ENCODE data around the gene DOCK7. TPM values are rescaled to one million over a fixed set of nuclear protein-coding genes. Genes with fewer than 3 reads are reported as not detected.
A peak's percentile ranks its signal among the peaks of the same experiment; 100 is the strongest.

DOCK7 gene
- total RNA-seq, 1 donor from 2014 or later = 36.5 TPM

- ATAC-seq (no peak), DNase-seq (no peak)
- intact Hi-C loops (cut with DNase I) = loop anchor here (10.0 kb wide), 1 partner anchor 237 kb away; no protein-coding TSS in a partner anchor
Measured at GRCh38 chr1:62508187-62508758, 179.9 kb downstream of the DOCK7 start.

GRCh38 chr1:62500210-62500609, 188.0 kb downstream of the DOCK7 start:
- Histone ChIP-seq H3K9me3 (no peaks in the 10 kb centered on the region), H3K4me1 (no peaks in the 10 kb centered on the region), H3K27ac (no peak overlapping the region), H3K4me3 (no peak overlapping the region), H3K36me3 (peaks cover 20% of the 10 kb centered on the region), H3K27me3 (ENCODE audit: low read depth) (no peaks in the 10 kb centered on the region)
- ATAC-seq (no peak), DNase-seq (no peak)
- intact Hi-C loops (cut with DNase I) = loop anchor here (10.0 kb wide), 1 partner anchor 245 kb away; no protein-coding TSS in a partner anchor
- TF ChIP-seq, protein P1, sequence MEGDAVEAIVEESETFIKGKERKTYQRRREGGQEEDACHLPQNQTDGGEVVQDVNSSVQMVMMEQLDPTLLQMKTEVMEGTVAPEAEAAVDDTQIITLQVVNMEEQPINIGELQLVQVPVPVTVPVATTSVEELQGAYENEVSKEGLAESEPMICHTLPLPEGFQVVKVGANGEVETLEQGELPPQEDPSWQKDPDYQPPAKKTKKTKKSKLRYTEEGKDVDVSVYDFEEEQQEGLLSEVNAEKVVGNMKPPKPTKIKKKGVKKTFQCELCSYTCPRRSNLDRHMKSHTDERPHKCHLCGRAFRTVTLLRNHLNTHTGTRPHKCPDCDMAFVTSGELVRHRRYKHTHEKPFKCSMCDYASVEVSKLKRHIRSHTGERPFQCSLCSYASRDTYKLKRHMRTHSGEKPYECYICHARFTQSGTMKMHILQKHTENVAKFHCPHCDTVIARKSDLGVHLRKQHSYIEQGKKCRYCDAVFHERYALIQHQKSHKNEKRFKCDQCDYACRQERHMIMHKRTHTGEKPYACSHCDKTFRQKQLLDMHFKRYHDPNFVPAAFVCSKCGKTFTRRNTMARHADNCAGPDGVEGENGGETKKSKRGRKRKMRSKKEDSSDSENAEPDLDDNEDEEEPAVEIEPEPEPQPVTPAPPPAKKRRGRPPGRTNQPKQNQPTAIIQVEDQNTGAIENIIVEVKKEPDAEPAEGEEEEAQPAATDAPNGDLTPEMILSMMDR (IDR thresholded peaks at IDR 0.05) = no peak

More at GRCh38 chr1:62508187-62508758, 179.9 kb downstream of the DOCK7 start:
- TF ChIP-seq, protein P1 (IDR thresholded peaks at IDR 0.05) = peak; percentile 49
- H3K36me3 ChIP-seq = peaks cover 27% of the 10 kb centered on the region
- no peaks in the 10 kb centered on the region for H3K27me3 ChIP-seq (ENCODE audit: low read depth)
- no peak overlapping the region for H3K4me3 ChIP-seq
- no peak overlapping the region for H3K27ac ChIP-seq
- no peaks in the 10 kb centered on the region for H3K4me1 ChIP-seq
- no peaks in the 10 kb centered on the region for H3K9me3 ChIP-seq

- TF ChIP-seq, protein P1 (IDR thresholded peaks at IDR 0.05) = no peak
- Histone ChIP-seq H3K4me1 (no peaks in the 10 kb centered on the region), H3K27me3 (ENCODE audit: low read depth) (no peaks in the 10 kb centered on the region), H3K27ac (no peak overlapping the region), H3K36me3 (peaks cover 59% of the 10 kb centered on the region), H3K9me3 (no peaks in the 10 kb centered on the region), H3K4me3 (no peak overlapping the region)
- intact Hi-C loops (cut with DNase I) = no loop called here
- ATAC-seq (no peak), DNase-seq (no peak)
Measured at GRCh38 chr1:62494137-62494536, 194.0 kb downstream of the DOCK7 start.

- intact Hi-C loops (cut with DNase I) = no loop called here
- Histone ChIP-seq H3K36me3 (peaks cover 62% of the 10 kb centered on the region), H3K27me3 (ENCODE audit: low read depth) (no peaks in the 10 kb centered on the region), H3K4me1 (no peaks in the 10 kb centered on the region), H3K4me3 (no peak overlapping the region), H3K27ac (no peak overlapping the region), H3K9me3 (no peaks in the 10 kb centered on the region)
- ATAC-seq (no peak), DNase-seq (no peak)
- TF ChIP-seq, protein P1 (IDR thresholded peaks at IDR 0.05) = no peak
Measured at GRCh38 chr1:62493656-62494055, 194.5 kb downstream of the DOCK7 start.

GRCh38 chr1:62492521-62492920, 195.7 kb downstream of the DOCK7 start:
- Histone ChIP-seq H3K9me3 (no peaks in the 10 kb centered on the region), H3K4me1 (no peaks in the 10 kb centered on the region), H3K27me3 (ENCODE audit: low read depth) (no peaks in the 10 kb centered on the region), H3K4me3 (no peak overlapping the region), H3K27ac (no peak overlapping the region), H3K36me3 (peaks cover 70% of the 10 kb centered on the region)
- TF ChIP-seq, protein P1 (IDR thresholded peaks at IDR 0.05) = no peak
- ATAC-seq (no peak), DNase-seq (no peak)
- intact Hi-C loops (cut with DNase I) = no loop called here
